K562 (cell line): Measurements from ENCODE around the gene IL17RA. TPM values are rescaled to one million over a fixed set of nuclear protein-coding genes. Genes with fewer than 3 reads are reported as not detected.

Experiments used
- ATAC-seq: fragments of 200-7000 bp; cut with Tn5 transposase; 3 replicates; pipeline ENCODE4 v1.9.1; 2020; ENCODE audit warnings: moderate library complexity
- BruUV-seq: library from RNA; stranded (reverse); fragments of 400-500 nt; replicated peaks from 2 replicates; lab custom pipeline; 2021; lab: Mats Ljungman, UMichigan
- CTCF ChIA-PET: fragments of 300-600 bp; formaldehyde crosslinking; extraction: SDS; loops from one replicate; lab custom pipeline; 2021; ENCODE audit warnings: low intra/inter-chr PET ratio; lab: Yijun Ruan, JAX
- POLR2A ChIA-PET: fragments of 300-600, 350-650 bp; sonication (Branson Sonifier 250); formaldehyde crosslinking; extraction: SDS; loops from one replicate; lab custom pipeline; 2021; ENCODE audit warnings: antibody characterized with exemption, inconsistent platforms; lab: Yijun Ruan, JAX
- DNase-seq, 4 experiments: peaks; one replicate each; pipeline versions ENCODE4 v3.0.0 to v3.0.0-alpha.2; 2011 to 2018; ENCODE audit warnings: low spot score in 3 of 4, mixed read lengths in 3 of 4; ENCODE audit errors: extremely low read depth in 1 of 4
- FAIRE-seq: peaks from 2 replicates; lab custom pipeline; 2011; peaks lifted over from hg19 to GRCh38; lab: Jason Lieb, UNC
- H2AFZ ChIP-seq: 2 replicates; pipeline ENCODE4 v1.6.0; 2011; ENCODE audit warnings: low read depth, low read length, control low read depth, inconsistent platforms
- H3K27ac ChIP-seq: fragments of 200-600 bp; 3 replicates; pipeline ENCODE4 v1.8.0; 2011; ENCODE audit warnings: low read depth, mild to moderate bottlenecking, control low read depth, inconsistent platforms, low read length, moderate library complexity, mixed read lengths; ENCODE audit errors: extremely low read depth
- H3K27me3 ChIP-seq, 2 experiments: fragments of 300-600 bp in 1 of 2; 2 replicates in 1 of 2; 3 replicates in 1 of 2; pipeline versions ENCODE4 v1.6.0 to v1.8.0; 2011; ENCODE audit warnings: inconsistent platforms in 2 of 2, low read length in 2 of 2, mild to moderate bottlenecking in 1 of 2, mixed read lengths in 1 of 2, moderate library complexity in 1 of 2; ENCODE audit not compliant: control insufficient read depth in 2 of 2, insufficient read depth in 2 of 2
- H3K36me3 ChIP-seq: fragments of 300-600 bp; 3 replicates; pipeline ENCODE4 v1.8.0; 2011; ENCODE audit warnings: mild to moderate bottlenecking, low read length, inconsistent platforms; ENCODE audit not compliant: control insufficient read depth, insufficient read depth
- H3K4me1 ChIP-seq, 2 experiments: fragments of 200-600 bp in 1 of 2; replicated peaks in 1 of 2; 2 replicates in 1 of 2; 3 replicates in 1 of 2; pipeline versions ENCODE4 v1.5.1 to v1.8.0; 2011; ENCODE audit warnings: inconsistent platforms in 2 of 2, low read length in 2 of 2, mild to moderate bottlenecking in 1 of 2, mixed read lengths in 1 of 2, moderate library complexity in 1 of 2; ENCODE audit not compliant: control insufficient read depth in 2 of 2, insufficient read depth in 2 of 2
- H3K4me2 ChIP-seq: 2 replicates; pipeline ENCODE4 v1.6.1; 2011; ENCODE audit warnings: low read length, control low read depth, inconsistent platforms, mixed read lengths; ENCODE audit not compliant: insufficient read depth
- H3K4me3 ChIP-seq: fragments of 200-600 bp; sonication (generic), shearing (Covaris generic); 2 replicates; pipeline ENCODE4 v1.5.1; 2016; ENCODE audit warnings: control low read depth, inconsistent platforms
- H3K79me2 ChIP-seq: fragments of 200-600 bp; 3 replicates; pipeline ENCODE4 v1.8.0; 2011; ENCODE audit warnings: low read length, inconsistent platforms; ENCODE audit not compliant: control insufficient read depth, insufficient read depth
- H3K9ac ChIP-seq, 2 experiments: 2 replicates each; pipeline versions ENCODE4 v1.6.0 to v1.6.1; 2011; ENCODE audit warnings: low read depth in 2 of 2, low read length in 2 of 2, control low read depth in 1 of 2, inconsistent platforms in 1 of 2, mild to moderate bottlenecking in 1 of 2, mixed read lengths in 1 of 2; ENCODE audit not compliant: insufficient read depth in 1 of 2
- H3K9me1 ChIP-seq: one replicate; pipeline ENCODE4 v1.6.0; 2011; ENCODE audit warnings: inconsistent platforms, mild to moderate bottlenecking, low read length, moderate library complexity; ENCODE audit not compliant: control insufficient read depth, insufficient read depth
- H3K9me3 ChIP-seq: replicated peaks from 2 replicates; pipeline ENCODE4 v1.5.1; 2011; ENCODE audit warnings: low read depth, low read length, inconsistent platforms; ENCODE audit not compliant: control insufficient read depth, insufficient read depth
- H4K20me1 ChIP-seq: replicated peaks from 2 replicates; pipeline ENCODE4 v1.6.1; 2011; ENCODE audit warnings: low read length, inconsistent platforms, mixed read lengths; ENCODE audit not compliant: control insufficient read depth, insufficient read depth
- HDAC2 ChIP-seq: fragments of 450-650 bp; IDR thresholded peaks from 2 replicates; pipeline ENCODE4 v1.6.1; 2016; ENCODE audit warnings: mild to moderate bottlenecking
- KDM2B ChIP-seq: fragments of 250-450 bp; sonication (Bioruptor Pico); IDR thresholded peaks from 2 replicates; pipeline ENCODE4 v1.8.0; 2021; ENCODE audit warnings: mild to moderate bottlenecking, moderate library complexity
- NR2F6 ChIP-seq: fragments of 450-650 bp; formaldehyde crosslinking; IDR thresholded peaks from 2 replicates; pipeline ENCODE4 v1.4.0; 2020; ENCODE audit warnings: mild to moderate bottlenecking
- RERE ChIP-seq: sonication (generic); formaldehyde crosslinking; IDR thresholded peaks from 2 replicates; pipeline ENCODE4 v1.8.0; 2023; ENCODE audit warnings: missing genetic modification reagents, mild to moderate bottlenecking, borderline replicate concordance
- XRCC3 ChIP-seq: fragments of 450-650 bp; IDR thresholded peaks from 2 replicates; pipeline ENCODE4 v1.6.1; 2017; ENCODE audit warnings: mild to moderate bottlenecking, moderate library complexity
- ZNF644 ChIP-seq: fragments of 200-800 bp; sonication (Bioruptor generic); IDR thresholded peaks from 2 replicates; pipeline ENCODE4 v1.6.1; 2016; ENCODE audit warnings: low read depth, missing genetic modification characterization, missing compliant biosample characterization
- ZNF778 ChIP-seq: fragments of 450-650 bp; formaldehyde crosslinking; IDR thresholded peaks from 2 replicates; pipeline ENCODE4 v1.4.0; 2020; ENCODE audit warnings: mild to moderate bottlenecking, moderate library complexity
- WGBS: fragments of 100-300 bp; shearing (Covaris generic); methylation state at CpG from one replicate; pipeline ENCODE4 v1.1.6; 2016; ENCODE audit warnings: low coverage, mixed read lengths; ENCODE audit not compliant: insufficient coverage; ENCODE audit errors: missing lambda C conversion rate; 5-methylcytosine and 5-hydroxymethylcytosine counted together
- in situ Hi-C: fragments of 300-500 bp; cut with MboI; formaldehyde crosslinking; loops from 4 replicates; pipeline ENCODE4 v1.15.0; 2018; ENCODE audit warnings: inconsistent platforms, mixed read lengths
- intact Hi-C: fragments of 100-400 bp; cut with micrococcal nuclease; formaldehyde crosslinking; loops from 2 replicates; pipeline ENCODE4 v1.14.2; 2022
- polyA plus RNA-seq, 8 experiments: library from polyadenylated mRNA; depleted of rRNA in 4 of 8; stranded (reverse) in 5 of 8; unstranded in 3 of 8; fragments of >200 nt; fragmentation: Nextera tagmentation in 2 of 8; fragmentation: Illumina TruSeq in 1 of 8; extraction: Ambion mirVana in 2 of 8; extraction: Trizol in 1 of 8; gene quantifications; 2 replicates each; pipeline versions ENCODE4 v1.2.1 to v1.2.3, GENCODE V29; 2011 to 2014; ENCODE audit warnings: inconsistent platforms in 1 of 8, missing spikeins in 1 of 8
- total RNA-seq, 7 experiments: library from RNA; depleted of rRNA in 6 of 7; stranded (reverse); fragments of >200 nt in 6 of 7; fragmentation: Illumina TruSeq in 2 of 7; extraction: Trizol in 2 of 7; gene quantifications; 2 replicates each; pipeline versions ENCODE4 v1.2.1 to v1.2.3, GENCODE V29; 2011 to 2021; ENCODE audit warnings: low replicate concordance in 1 of 7

IL17RA gene
- total and polyA plus RNA-seq, 9 of the 15 experiments (the other 6 are each of a cell fraction or from before 2014, with no cell fraction given): 0.17 to 11.8 (median 3.7) TPM

DNA sequence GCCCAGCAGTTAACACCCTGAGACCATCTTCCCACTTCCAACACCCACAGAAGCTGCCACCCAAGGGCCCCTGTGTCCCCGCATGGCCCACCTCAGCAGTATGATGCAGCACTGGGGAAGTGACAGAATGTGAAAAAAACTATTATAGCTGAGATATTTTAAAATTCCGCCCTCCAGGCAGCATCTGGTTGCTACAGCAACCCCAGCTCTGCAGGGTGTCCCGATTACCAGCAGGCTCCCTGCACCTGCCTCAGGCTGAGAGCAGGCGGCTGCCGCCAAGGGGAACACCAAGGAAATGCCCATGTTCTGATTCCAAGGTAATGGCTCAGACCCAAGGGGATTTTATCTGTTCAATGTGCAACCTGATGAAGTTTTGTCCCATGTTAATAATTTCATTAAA, 46.9 kb downstream of the IL17RA start:
- no peak for TF ChIP-seq NR2F6 (CRISPR knock-in tag)
- no peak for TF ChIP-seq HDAC2
- TF ChIP-seq ZNF644: no peak
- TF ChIP-seq RERE: no peak
- TF ChIP-seq KDM2B (CRISPR knock-in tag): no peak
- TF ChIP-seq ZNF778: no peak
- no peak for TF ChIP-seq XRCC3
- Histone ChIP-seq H3K27ac (no peak overlapping the region), H3K4me2 (no peak overlapping the region), H3K9me1 (no peaks in the 10 kb centered on the region), H3K4me3 (no peak overlapping the region), H4K20me1 (0 out of 2 replicates have a peak, but pooled peaks cover 4% of the 10 kb centered on the region), H3K27me3 (peaks cover 18 to 26% of the 10 kb centered on the region in 2 experiments; a peak in 4 of 5 replicates), H3K9ac (no peak overlapping the region), H3K79me2 (no peaks in the 10 kb centered on the region), H2AFZ (no peak overlapping the region), H3K9me3 (no peaks in the 10 kb centered on the region), H3K36me3 (no peaks in the 10 kb centered on the region), H3K4me1 (no peaks in the 10 kb centered on the region)
- no peak for FAIRE-seq
- in situ Hi-C loops: no loop called here
- intact Hi-C loops: no loop called here
- WGBS: 5% methylated on average over 5 of the region's 5 CpGs
- DNase-seq: no peak
- POLR2A ChIA-PET: interaction anchor here (0.6 to 0.9 kb wide), 3 partner anchors 9 to 1771 kb away, joined by 3 read pairs; no protein-coding TSS in a partner anchor
- CTCF ChIA-PET: no interaction called here
- ATAC-seq: peak; percentile 68
- BruUV-seq: no TSS peak
